ENCODE results near the gene SNRNP25.

DNA sequence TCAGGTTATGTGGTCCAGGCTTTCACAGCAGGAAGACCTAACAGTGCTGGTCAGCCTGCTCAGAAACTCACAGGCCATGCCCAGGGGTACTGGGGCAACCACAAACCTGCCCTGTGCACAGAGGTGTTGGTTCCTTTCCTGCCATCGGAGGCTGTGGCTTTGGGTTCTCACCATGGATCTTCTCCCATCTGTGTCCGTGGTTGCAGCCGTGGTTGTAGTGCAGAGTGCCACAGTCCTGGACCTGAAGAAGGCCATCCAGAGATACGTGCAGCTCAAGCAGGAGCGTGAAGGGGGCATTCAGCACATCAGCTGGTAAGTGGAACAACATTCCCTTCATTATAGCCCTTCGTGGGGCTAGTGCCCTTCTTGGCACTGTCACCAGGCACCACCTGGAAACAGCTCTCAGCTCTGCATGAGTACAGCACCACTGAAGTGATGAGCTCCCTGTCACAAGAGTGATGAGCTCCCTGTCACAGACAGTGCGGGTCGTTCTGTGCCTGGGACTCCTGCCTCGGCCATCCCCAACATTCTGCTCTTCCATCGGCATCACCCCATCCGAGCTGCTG, 2.0 kb downstream of the SNRNP25 start:
- no peak for TF ChIP-seq POLR2A (IDR thresholded peaks at IDR 0.05)
- no peak for TF ChIP-seq POLR2AphosphoS5 (IDR thresholded peaks at IDR 0.05)
